Measurements from ENCODE around the gene VAC14. TPM values are rescaled to one million over a fixed set of nuclear protein-coding genes. Genes with fewer than 3 reads are reported as not detected.

The VAC14 gene
- total RNA-seq, 2 donors from 2014 or later: 34.9 to 37.0 TPM

DNA sequence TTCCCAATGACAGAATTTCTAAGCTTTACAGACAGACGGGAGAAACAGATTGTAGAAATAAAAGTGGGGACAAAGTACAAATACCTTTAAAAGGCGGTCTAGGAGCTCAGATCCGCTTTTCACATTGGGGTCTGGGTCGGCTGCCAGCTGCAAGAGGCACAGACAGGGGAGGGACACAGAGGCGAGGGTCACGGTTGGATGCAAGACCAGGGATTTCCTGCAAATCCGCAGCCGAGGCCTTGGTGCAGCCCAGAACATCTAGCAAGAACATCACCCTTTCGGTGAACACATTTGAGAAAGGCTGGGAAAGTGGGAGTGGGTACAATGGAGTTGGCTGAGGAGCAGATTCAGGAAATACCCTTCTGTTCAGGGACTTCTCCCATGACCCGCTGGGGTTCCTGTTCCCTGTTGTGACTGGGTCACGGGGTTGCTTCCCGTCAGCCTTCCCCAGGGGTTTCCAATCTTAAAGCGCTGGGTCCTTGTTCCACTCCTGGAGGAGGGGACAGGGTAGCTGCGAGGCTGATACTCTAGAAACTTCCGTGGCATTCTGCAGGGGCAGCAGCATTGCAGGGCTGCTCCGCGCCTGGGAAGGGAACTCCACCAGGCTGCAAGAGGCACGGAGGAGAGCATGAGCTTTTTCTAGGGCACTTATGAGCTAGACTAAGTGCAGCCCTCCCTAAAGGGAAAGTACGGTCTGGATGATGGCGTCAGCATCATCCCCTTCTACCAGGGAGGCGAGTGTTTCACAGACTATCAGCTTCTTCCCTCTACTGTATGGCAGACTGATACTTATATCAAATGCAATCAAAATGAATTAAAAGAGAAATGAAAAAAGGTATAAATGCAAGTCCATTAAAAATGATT lies 16.0 kb downstream of the VAC14 start:
- DNase-seq (ENCODE audit: low spot score) (no peak), ATAC-seq (ENCODE audit: insufficient number of reproducible peaks, low FRiP score, low read depth) (no peak)
- Histone ChIP-seq H3K9me3 (no peaks in the 10 kb centered on the region), H3K27ac (no peak overlapping the region), H3K36me3 (peaks cover 55% of the 10 kb centered on the region), H3K4me3 (no peak overlapping the region), H3K27me3 (replicated peaks; ENCODE audit: insufficient read depth) (no peaks in the 10 kb centered on the region), H3K4me1 (ENCODE audit: control insufficient read depth in 1 of 2, low read depth in 2 of 2) (no peaks in the 10 kb centered on the region)
- TF ChIP-seq, protein P1, sequence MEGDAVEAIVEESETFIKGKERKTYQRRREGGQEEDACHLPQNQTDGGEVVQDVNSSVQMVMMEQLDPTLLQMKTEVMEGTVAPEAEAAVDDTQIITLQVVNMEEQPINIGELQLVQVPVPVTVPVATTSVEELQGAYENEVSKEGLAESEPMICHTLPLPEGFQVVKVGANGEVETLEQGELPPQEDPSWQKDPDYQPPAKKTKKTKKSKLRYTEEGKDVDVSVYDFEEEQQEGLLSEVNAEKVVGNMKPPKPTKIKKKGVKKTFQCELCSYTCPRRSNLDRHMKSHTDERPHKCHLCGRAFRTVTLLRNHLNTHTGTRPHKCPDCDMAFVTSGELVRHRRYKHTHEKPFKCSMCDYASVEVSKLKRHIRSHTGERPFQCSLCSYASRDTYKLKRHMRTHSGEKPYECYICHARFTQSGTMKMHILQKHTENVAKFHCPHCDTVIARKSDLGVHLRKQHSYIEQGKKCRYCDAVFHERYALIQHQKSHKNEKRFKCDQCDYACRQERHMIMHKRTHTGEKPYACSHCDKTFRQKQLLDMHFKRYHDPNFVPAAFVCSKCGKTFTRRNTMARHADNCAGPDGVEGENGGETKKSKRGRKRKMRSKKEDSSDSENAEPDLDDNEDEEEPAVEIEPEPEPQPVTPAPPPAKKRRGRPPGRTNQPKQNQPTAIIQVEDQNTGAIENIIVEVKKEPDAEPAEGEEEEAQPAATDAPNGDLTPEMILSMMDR (IDR thresholded peaks at IDR 0.05): no peak

DNA sequence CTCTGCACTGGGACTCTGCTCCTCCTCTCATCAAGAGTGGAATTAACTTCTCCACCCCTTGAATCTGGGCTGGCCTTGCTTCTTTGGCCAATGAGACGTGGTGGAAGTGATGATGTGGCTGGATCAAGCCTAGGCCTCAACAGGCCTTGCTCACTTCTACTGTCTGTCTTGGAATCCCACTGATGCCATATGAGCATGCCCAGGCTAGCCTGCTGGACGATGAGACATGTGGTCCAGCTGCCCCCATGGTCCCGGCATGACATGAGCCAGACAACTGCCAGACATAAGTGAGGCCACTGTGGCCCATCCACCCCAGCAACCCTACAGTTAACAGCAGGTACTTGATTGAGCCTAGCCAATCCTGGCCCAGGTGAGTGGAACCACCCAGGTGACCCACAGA lies 18.7 kb downstream of the VAC14 start:
- H3K27me3 ChIP-seq (replicated peaks; ENCODE audit: insufficient read depth): no peaks in the 10 kb centered on the region
- no peak overlapping the region for H3K4me3 ChIP-seq
- H3K4me1 ChIP-seq (ENCODE audit: control insufficient read depth in 1 of 2, low read depth in 2 of 2): peaks cover 0 to 7% of the 10 kb centered on the region in 2 donors
- no peak for DNase-seq (ENCODE audit: low spot score)
- H3K36me3 ChIP-seq: peaks cover 59% of the 10 kb centered on the region
- no peak overlapping the region for H3K27ac ChIP-seq
- H3K9me3 ChIP-seq: no peaks in the 10 kb centered on the region
- ATAC-seq (ENCODE audit: insufficient number of reproducible peaks, low FRiP score, low read depth): no peak
- TF ChIP-seq, protein P1 (IDR thresholded peaks at IDR 0.05): no peak

DNA sequence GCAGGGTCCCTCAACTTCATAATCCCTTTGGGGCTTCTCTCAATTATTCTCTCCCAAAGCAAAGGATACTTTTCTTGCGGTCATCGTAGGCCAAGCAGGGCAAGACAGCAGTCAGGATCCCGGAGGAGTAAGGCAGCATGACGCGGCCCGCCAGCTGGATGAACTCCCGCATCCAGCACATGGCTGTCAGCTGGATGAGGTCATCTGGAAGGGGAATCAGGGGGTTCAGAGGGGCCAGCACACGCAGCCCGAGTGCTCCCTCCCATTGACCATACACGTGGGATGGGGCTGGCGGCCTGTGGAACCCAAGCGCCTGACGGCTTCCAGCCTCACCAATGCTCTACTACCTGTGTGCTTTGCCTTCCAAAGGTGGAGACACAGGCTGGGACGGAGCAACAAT lies 19.2 kb downstream of the VAC14 start:
- TF ChIP-seq, protein P1 (IDR thresholded peaks at IDR 0.05): no peak
- no peaks in the 10 kb centered on the region for H3K9me3 ChIP-seq
- peaks cover 59% of the 10 kb centered on the region for H3K36me3 ChIP-seq
- ATAC-seq (ENCODE audit: insufficient number of reproducible peaks, low FRiP score, low read depth) (no peak), DNase-seq (ENCODE audit: low spot score) (no peak)
- H3K4me1 ChIP-seq (ENCODE audit: control insufficient read depth in 1 of 2, low read depth in 2 of 2): peaks cover 0 to 7% of the 10 kb centered on the region in 2 donors
- no peak overlapping the region for H3K4me3 ChIP-seq
- no peaks in the 10 kb centered on the region for H3K27me3 ChIP-seq (replicated peaks; ENCODE audit: insufficient read depth)
- H3K27ac ChIP-seq: no peak overlapping the region

DNA sequence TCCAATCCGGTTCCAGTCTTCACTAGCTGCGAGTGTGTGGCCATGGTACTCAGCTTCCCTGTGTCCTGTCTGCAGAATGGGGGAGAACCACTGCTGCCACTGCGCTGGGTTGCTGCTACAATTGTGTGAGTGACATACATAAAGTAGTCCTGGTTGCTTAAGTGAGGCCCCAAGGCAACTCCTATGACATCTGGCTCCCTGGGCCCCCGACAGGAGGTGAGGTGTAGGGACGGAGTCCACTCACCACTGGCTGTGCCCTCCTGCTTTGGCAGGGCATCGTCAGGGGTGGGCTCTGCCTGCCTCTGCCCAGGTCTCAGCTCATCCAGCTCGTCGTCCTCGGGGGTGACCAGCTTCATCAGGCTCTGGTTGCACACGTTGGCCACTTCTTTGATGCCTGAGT lies 20.4 kb downstream of the VAC14 start:
- DNase-seq (ENCODE audit: low spot score): no peak
- TF ChIP-seq, protein P1 (IDR thresholded peaks at IDR 0.05): no peak
- peaks cover 51% of the 10 kb centered on the region for H3K36me3 ChIP-seq

DNA sequence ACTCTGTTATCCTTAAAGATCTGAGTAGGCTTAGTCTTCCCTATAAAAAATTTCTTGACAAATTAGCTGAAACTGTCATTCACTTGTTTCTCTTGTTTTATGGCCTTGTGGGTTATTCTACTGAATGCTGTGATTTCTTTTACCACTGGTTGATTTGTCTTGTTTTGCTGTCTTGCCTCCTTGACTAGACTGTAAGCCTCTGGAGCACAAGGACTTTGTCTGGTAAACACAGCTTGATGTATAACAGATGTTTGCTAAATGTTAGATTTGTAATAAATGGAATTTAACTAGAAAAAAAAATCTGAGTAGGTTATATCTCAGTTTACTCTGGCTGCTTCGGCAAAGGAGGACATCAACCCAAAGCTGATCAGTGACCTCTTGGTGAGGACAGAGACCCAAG lies 21.6 kb downstream of the VAC14 start:
- peaks cover 41% of the 10 kb centered on the region for H3K36me3 ChIP-seq
- no peaks in the 10 kb centered on the region for H3K9me3 ChIP-seq
- no peak for ATAC-seq (ENCODE audit: insufficient number of reproducible peaks, low FRiP score, low read depth)
- no peaks in the 10 kb centered on the region for H3K27me3 ChIP-seq (replicated peaks; ENCODE audit: insufficient read depth)
- TF ChIP-seq, protein P1 (IDR thresholded peaks at IDR 0.05): no peak
- H3K4me3 ChIP-seq: no peak overlapping the region
- H3K27ac ChIP-seq: no peak overlapping the region
- peaks cover 0 to 7% of the 10 kb centered on the region in 2 donors for H3K4me1 ChIP-seq (ENCODE audit: control insufficient read depth in 1 of 2, low read depth in 2 of 2)
- no peak for DNase-seq (ENCODE audit: low spot score)

More for the DNA sequence above, 20.4 kb downstream of the VAC14 start:
- Histone ChIP-seq H3K27ac (no peak overlapping the region), H3K4me1 (ENCODE audit: control insufficient read depth in 1 of 2, low read depth in 2 of 2) (peaks cover 0 to 7% of the 10 kb centered on the region in 2 donors), H3K4me3 (no peak overlapping the region), H3K9me3 (no peaks in the 10 kb centered on the region), H3K27me3 (replicated peaks; ENCODE audit: insufficient read depth) (no peaks in the 10 kb centered on the region)
- ATAC-seq (ENCODE audit: insufficient number of reproducible peaks, low FRiP score, low read depth): no peak
